Umbilical cord (tissue), 2 donors: ENCODE measurements around the gene GPN3. TPM values are rescaled to one million over a fixed set of nuclear protein-coding genes. Genes with fewer than 3 reads are reported as not detected.
"Not testable (repeated sequence)": the region's sequence is repeated elsewhere in the genome, so short reads cannot be mapped to it uniquely, and the experiment has no call there.

Experiments
- DNase-seq: peaks from one replicate; pipeline ENCODE4 v3.0.0-alpha.2; 2015; ENCODE audit warnings: low spot score
- total RNA-seq: library from RNA; depleted of rRNA; stranded (reverse); fragments of >200 nt; gene quantifications from one replicate; pipeline ENCODE4 v1.2.3, GENCODE V29; 2014; ENCODE audit warnings: low replicate concordance; ENCODE audit not compliant: insufficient read depth

The GPN3 gene
- 16.6 TPM for total RNA-seq

DNA sequence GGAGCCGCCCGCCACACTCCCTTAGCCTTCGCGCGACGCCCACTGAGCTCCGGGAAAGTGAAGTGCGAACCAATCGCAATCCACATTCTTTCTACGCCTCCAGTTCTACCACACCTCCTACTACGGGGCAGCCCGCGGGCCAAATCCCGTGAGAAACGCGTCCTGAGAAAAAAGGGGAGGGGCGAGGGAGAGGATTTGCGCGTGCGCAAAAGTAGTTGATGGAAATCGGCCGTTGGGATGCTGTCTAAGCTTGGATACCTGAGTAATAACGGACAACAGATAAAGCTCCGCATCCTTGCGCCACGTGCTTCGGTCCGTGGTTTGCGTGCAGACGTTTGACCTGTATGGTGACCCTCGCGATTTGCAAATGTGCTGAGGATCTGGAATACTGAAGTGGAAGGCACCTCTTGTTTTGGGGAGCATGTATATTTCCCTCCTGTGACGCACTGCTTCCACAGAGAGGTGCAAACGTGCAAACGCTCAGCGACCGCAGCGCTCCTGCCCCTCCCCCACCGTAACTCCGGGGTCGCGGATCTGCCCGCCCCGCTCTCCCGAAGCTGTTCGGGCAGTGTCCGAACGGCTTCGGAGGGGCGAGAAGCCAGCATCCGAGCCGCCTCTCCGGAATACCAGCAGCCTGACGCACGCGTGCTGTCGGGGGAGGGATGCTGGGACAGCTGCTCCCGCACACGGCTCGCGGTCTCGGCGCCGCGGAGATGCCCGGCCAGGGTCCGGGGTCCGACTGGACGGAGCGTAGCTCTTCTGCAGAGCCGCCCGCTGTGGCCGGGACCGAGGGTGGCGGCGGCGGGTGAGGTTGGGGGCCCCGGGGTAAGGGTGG, at the start of gene GPN3, which contains the start of gene FAM216A:
GPN3 (minus strand) TSS at position 44 of the 835 bp plus-strand sequence. CDS start 54 bp downstream, outside the sequence.
FAM216A (plus strand) TSS at position 632 of the 835 bp plus-strand sequence; CDS start at position 663, 31 bp downstream.
- peak; percentile 99 for DNase-seq

DNA sequence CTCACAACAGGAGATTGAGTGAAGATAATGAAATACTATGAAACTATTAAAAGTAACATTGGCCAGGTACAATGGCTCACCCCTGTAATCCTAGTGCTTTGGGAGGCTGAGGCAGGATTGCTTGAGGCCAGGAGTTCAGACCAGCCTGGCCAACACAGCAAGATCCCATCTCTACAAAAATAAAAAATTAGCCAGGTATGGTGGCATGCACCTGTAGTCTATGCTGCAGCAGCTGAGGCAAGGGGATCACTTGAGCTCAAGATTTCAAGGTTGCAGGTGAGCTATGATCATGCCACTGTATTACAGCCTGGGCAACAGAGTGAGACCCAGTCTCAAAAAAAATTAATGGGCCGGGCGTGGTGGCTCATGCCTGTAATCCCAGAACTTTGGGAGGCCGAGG, 48.9 kb upstream of the GPN3 start:
- DNase-seq, result no peak

DNA sequence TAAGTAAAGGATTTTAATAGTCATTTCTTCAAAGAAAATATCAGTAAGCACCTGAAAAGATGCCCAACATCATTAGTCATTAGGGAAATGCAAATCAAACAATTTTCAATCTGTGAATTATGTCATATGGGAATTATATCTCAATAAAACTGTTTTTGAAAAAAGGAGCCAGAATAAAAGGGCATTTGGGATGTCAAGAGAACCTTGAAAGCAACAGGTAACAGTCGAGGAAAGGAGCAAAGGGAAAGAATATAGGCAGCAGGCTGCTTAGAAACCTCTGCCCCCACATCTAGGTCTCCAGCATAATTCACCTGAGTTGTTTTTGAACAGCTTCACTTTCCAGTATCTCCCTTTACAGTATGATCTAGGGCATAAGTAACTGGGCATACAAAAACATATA, 46.3 kb upstream of the GPN3 start:
- DNase-seq, result no peak

DNA sequence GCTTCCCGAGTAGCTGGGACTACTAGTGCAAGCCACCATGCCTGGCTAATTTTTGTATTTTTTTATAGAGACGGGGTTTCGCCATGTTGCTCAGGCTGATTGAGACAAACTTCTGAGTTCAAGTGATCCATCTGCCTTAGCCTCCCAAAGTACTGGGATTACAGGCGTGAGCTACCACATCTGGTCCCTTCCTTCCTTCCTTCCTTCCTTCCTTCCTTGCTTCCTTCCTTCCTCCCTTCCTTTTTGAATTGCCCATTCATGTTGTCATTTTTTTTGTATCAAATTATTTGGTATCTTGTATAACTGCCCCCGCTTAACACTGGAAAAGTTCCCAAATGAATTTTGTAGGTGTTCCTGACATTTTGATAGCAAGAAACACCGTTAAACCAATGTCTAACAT, 45.8 kb upstream of the GPN3 start:
- DNase-seq, result no peak

DNA sequence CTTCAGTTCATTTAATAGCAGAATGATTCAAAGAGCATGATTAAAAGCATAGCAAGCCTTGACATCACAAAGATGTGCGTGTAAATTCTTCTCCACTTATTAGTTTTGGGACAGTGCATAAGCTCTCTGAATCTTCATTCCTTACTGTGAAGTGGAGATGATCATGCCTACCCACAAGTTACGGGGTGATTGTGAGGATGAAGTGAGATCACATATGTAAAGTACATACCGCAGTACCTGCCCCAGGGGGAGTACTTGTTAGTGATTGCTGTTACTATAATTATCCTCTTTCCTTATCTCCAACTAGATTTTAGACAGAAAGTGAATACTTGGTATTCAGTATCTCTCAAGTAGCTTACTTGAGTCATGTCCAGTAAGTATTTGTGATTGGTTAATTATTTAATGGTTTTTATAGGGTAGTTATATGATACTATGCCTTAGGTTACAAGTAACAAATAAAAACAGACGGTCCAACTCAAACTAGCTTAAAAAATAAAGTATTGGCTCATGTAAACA, 40.1 kb upstream of the GPN3 start:
- DNase-seq, result peak; percentile 11

GRCh38 chr12:110505332-110505731, 37.3 kb upstream of the GPN3 start:
- DNase-seq, result no peak

GRCh38 chr12:110503432-110503831, 35.4 kb upstream of the GPN3 start:
- no peak for DNase-seq

- peak; percentile 99 for DNase-seq
Measured at GRCh38 chr12:110501752-110502738, 34.0 kb upstream of the GPN3 start, which contains the start of the genes RAD9B and VPS29. Gene RAD9B, plus strand, starts transcription at chr12:110502331. Its CDS starts 7 bp downstream, at chr12:110502338. Gene VPS29, minus strand, starts transcription at chr12:110502111. Its CDS starts 60 bp downstream, at chr12:110502051.

DNA sequence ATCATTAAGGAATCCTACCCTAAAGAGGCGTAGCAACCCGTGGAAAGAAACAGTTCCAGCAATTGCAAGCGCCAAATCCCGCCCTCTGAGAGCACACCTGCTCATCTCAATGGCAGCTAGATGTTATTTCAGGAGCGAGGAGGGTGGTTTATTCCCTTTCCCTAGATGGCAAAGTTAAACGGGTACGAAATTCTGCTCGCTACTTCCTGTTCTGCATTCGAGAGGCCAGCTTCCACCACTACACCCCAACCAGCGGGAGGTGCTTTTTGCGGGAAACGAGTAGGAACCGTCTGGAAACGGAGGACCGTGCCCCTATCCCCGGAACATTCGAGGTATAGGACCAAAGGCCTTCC, 33.3 kb upstream of the GPN3 start:
- no peak for DNase-seq

DNA sequence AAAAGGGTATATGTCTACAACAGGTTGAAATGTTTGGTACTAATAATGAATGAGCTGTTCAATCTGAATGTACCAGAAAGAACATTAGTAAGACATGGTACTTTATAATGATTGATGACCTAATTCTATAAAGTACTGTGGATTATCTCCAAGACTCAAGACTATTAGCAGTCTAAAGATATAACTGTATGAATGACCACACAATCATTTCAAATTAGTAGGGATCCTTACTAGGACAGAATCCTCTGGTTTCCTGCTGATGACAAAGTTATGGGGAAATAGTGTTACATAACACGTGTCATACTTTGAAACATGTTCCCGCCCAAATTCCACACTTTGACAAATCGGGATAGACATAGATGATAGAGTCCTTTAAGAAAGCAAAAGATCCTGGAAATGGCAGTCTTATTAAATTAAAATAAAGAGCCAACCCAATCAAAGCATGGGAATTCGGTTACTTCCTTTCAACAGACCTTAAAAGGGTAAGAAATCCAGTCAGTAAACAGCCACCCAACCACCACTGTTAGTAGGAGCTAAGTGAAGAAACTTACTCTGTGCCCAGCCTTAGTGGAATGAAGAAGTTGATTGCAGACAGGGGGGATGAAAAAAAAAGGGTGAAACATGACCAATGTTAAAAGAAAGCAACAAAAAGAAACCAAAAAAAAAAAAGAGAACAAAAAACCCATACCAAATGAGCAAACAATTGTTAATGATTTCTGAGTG, 31.1 kb upstream of the GPN3 start:
- peak; percentile 1 for DNase-seq

- DNase-seq, result no peak
Measured at GRCh38 chr12:110475426-110475825, 7.4 kb upstream of the GPN3 start.

GRCh38 chr12:110467847-110468213, 227 bp downstream of the GPN3 start:
- DNase-seq, result no peak

DNA sequence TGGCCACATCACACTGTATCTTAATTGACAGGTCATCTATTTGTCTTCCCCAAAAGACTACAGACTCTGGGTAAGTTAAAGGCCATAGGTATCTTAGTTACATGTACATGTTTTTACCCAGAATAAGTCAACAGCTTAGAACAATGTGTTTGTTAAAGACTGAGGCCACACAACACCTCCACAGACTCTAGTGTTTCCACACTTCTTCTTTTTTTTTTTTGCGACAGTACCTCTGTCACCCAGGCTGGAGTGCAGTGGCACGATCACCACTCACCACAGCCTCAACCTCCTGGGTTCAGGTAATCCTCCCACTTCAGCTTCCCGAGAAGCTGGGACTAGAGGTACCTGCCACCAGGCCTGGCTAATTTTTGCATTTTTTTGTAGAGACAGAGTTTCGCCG, 1.3 kb downstream of the GPN3 start:
- no peak for DNase-seq

GRCh38 chr12:110465765-110466164, 2.3 kb downstream of the GPN3 start:
- DNase-seq, result not testable (repeated sequence)

DNA sequence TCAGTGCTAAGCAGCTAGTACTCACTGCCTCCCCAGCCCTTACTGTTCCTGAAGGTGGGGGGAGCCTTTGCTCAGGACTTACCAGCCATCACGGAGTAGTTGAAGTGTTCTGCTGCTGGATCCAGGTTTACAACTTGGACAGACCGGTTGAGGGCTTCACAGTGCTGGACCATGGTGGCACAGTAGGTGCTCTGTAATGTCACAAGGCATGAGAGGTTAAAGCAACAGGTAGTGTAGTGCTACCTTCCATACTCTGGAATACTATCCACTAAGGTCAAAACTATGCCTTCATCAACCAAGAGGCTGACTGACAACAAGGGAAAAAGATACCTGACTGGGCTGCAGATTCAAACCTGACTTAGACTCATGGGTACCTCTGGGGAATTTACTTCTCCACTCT, 3.0 kb downstream of the GPN3 start:
- DNase-seq, result no peak

DNA sequence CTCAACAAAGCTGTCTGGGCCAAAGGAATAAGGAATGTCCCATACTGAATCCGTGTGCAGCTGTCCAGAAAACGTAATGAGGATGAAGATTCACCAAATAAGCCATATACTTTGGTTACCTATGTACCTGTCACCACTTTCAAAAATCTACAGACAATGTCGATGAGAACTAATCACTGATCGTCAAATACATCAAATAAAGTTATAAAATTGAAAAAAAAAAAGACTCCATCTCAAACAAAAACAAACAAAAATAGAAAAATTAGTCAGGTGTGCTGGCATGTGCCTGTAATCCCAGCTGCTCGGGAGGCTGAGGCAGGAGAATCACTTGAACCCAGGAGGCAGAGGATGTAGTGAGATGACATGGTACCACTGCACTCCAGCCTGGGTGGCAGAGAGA, 6.9 kb downstream of the GPN3 start:
- not testable (repeated sequence) for DNase-seq

DNA sequence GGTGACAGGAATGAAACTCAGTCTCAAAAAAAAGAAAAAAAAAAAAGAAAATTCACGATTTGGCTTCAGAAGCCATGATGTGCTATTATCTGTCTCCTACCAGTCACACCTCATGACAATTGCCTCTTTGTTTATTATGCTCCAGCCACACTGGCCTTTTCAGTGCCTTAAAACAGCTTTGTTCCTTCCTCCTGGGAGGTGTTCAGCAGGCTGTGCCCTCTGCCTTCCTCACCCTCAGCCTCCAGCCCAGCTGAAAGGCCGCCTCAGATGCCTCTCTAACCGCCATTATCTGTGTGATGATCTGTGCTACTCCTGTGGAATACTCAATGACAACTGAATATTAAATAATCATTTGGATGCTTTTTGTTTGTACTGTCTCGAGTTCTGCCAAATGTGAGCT, 9.3 kb downstream of the GPN3 start:
- DNase-seq, result no peak

GRCh38 chr12:110453569-110454296, 14.3 kb downstream of the GPN3 start:
- DNase-seq, result no peak

GRCh38 chr12:110451263-110451662, 16.8 kb downstream of the GPN3 start:
- no peak for DNase-seq

DNA sequence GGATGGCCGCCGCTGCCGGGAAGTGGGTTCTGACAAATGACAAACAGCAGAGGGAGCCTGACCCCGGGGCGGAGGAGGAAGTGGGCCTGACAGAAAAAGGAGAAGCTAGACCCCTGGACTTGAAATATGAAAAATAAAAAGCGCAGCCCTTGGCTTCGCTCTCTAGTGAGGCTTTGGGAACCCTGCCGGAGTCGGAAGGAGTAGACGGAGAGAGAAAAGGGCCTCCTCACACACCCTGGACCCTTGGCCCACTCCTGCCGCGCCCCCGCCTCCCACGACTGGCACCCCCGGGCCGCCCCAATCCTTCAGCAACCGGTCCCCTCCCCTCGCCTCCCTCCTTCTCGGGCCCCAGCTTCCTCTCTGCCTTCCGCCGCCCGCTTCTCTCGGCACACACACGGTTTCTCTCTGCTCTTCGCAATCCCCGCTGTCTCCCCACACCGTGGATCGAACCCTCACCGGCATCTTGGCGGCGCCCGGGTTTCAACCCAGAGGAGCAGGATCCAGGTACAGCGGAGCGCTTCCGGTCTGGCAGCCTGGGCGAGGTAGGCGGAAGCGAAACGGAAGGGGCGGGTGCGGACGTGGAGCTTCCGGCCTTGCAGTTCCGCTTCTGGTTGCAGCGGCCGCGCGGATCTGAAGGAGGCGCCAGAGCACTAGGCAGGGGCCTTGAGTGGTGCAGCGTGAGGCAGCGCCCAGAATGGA, 18.1 kb downstream of the GPN3 start, which contains the start of gene ARPC3:
ARPC3 (minus strand) TSS at position 539 of the 699 bp plus-strand sequence; CDS start at position 462, 77 bp downstream.
- peak; percentile 98 for DNase-seq
